Ishikawa (cell line): Measurements from ENCODE around the gene RXFP4.

Source experiments
- CEBPB ChIP-seq: IDR thresholded peaks from 2 replicates; pipeline ENCODE4 v1.6.1; 2012
- CREB1 ChIP-seq: IDR thresholded peaks from 2 replicates; pipeline ENCODE4 v1.6.1; 2012; ENCODE audit warnings: low read depth
- EGR1 ChIP-seq: IDR thresholded peaks from 2 replicates; pipeline ENCODE4 v1.6.1; 2012
- NFIC ChIP-seq: IDR thresholded peaks from 2 replicates; pipeline ENCODE4 v1.6.1; 2012
- RAD21 ChIP-seq: IDR thresholded peaks from 2 replicates; pipeline ENCODE4 v1.6.1; 2012; ENCODE audit warnings: low read depth
- TAF1 ChIP-seq: IDR thresholded peaks from 2 replicates; pipeline ENCODE4 v1.6.1; 2012; ENCODE audit warnings: low read depth, mild to moderate bottlenecking
- TEAD4 ChIP-seq: IDR thresholded peaks from 2 replicates; pipeline ENCODE4 v1.6.1; 2012
- TF ChIP-seq, protein P1 (sequence below): IDR thresholded peaks from 2 replicates; pipeline ENCODE4 v1.6.1; 2012
- TF ChIP-seq, protein P2 (sequence below): IDR thresholded peaks from 2 replicates; pipeline ENCODE4 v1.6.1; 2012; ENCODE audit warnings: low read depth, mild to moderate bottlenecking

DNA sequence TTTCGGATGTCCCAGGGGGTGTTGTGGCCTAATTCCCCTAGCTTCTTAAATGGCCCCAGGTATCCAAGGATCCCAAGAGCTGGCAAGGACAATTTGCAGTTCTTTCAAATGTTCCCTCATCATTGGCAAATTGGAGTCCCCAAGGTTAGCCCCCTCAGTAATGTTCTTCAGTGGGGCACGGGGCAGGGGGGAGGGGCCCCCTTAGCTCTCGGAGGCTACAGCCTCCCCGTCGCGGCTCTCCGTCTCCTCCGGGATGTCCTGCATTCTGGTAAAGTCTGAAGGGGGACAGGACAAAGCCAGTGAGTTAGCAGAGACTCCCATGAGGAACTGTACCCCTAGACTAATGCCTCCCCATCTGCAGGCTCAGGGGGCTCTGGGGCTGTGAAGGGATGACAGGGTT is 6.3 kb downstream of the RXFP4 start:
- TF ChIP-seq TAF1, result no peak
- no peak for TF ChIP-seq CEBPB
- no peak for TF ChIP-seq EGR1
- no peak for TF ChIP-seq CREB1
- TF ChIP-seq NFIC, result no peak
- no peak for TF ChIP-seq RAD21
- TF ChIP-seq, protein P1, sequence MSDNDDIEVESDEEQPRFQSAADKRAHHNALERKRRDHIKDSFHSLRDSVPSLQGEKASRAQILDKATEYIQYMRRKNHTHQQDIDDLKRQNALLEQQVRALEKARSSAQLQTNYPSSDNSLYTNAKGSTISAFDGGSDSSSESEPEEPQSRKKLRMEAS, result no peak
- no peak for TF ChIP-seq TEAD4
- TF ChIP-seq, protein P2, sequence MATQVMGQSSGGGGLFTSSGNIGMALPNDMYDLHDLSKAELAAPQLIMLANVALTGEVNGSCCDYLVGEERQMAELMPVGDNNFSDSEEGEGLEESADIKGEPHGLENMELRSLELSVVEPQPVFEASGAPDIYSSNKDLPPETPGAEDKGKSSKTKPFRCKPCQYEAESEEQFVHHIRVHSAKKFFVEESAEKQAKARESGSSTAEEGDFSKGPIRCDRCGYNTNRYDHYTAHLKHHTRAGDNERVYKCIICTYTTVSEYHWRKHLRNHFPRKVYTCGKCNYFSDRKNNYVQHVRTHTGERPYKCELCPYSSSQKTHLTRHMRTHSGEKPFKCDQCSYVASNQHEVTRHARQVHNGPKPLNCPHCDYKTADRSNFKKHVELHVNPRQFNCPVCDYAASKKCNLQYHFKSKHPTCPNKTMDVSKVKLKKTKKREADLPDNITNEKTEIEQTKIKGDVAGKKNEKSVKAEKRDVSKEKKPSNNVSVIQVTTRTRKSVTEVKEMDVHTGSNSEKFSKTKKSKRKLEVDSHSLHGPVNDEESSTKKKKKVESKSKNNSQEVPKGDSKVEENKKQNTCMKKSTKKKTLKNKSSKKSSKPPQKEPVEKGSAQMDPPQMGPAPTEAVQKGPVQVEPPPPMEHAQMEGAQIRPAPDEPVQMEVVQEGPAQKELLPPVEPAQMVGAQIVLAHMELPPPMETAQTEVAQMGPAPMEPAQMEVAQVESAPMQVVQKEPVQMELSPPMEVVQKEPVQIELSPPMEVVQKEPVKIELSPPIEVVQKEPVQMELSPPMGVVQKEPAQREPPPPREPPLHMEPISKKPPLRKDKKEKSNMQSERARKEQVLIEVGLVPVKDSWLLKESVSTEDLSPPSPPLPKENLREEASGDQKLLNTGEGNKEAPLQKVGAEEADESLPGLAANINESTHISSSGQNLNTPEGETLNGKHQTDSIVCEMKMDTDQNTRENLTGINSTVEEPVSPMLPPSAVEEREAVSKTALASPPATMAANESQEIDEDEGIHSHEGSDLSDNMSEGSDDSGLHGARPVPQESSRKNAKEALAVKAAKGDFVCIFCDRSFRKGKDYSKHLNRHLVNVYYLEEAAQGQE, result no peak
